SKM-1 (cell line): ENCODE measurements around the gene PTRH2.

Experiments used
- DNase-seq: peaks from one replicate; lab custom pipeline; 2025; ENCODE audit not compliant: unreplicated experiment; lab: John Stamatoyannopoulos, UW

PTRH2 gene

DNA sequence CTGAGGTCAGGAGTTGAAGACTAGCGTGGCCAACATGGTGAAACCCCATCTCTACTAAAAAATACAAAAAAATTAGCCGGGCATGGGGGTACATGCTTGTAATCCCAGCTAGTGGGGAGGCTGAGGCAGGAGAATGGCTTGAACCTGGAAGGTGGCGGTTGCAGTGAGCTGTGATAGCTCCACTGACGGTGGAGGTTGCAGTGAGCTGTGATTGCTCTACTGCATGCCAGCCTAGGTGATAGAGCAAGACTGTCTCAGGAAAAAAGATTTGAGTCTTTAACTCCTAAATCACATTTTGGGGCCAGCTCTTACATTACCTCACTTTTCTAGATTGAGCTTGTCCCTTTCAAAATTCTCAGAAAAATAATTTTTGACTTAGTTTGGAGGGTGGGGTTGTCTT lies 15.4 kb upstream of the PTRH2 start:
- no peak for DNase-seq

DNA sequence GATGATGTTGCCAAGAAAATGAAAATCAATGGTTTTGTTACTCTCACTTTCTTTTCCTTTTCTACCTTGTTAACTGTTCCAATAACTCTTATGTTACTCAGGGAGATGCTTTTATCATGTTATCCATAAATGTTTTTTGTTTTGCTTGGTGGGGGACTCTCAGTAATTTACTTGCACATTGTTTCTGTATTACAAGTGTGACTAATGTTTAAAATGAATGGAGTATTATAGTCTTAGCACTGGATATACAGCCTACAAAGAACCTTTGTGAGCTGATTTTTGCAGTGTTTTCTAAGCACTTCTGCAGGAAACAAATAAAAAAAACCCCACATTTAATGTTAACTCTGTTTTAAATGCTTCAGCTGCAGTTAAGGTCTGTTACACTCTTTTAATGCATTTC lies 12.3 kb upstream of the PTRH2 start:
- no peak for DNase-seq

DNA sequence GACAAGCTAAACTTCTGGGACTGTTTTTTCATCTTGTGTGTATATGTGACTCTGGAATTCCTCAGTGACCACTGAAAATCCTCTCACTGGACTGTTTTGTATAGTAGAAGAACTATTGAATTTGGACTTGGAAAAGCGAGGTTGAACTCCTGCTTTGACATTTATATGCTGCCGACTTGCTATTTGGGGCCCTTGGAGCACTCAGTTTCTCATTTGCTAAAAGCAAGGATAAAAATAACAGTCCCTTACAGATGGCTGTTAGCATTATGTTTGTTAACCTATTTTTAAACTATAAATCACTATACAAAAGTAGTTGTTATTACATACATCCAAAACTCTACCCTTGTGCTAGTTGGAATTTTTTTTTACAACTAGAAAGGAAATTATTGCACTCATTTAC lies 9.2 kb upstream of the PTRH2 start:
- DNase-seq = no peak

DNA sequence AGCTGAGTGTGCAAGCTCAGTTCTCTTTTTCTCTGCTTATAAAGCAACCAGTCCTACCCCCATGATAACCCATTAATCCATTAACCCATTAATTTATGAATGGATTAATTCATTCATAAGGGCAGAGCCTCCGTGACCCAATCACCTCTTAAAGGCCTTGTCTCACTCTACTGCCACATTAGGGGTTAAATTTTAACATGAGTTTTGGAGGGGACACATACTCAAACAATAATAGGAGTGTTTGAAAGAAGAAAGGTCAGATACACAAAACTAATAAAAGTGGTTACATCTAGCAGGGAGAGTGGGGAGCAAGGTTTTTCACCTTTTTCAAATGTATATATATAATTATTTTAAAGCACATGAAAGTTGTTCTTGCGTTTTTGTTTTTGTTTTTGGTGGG lies 7.0 kb upstream of the PTRH2 start:
- no peak for DNase-seq

DNA sequence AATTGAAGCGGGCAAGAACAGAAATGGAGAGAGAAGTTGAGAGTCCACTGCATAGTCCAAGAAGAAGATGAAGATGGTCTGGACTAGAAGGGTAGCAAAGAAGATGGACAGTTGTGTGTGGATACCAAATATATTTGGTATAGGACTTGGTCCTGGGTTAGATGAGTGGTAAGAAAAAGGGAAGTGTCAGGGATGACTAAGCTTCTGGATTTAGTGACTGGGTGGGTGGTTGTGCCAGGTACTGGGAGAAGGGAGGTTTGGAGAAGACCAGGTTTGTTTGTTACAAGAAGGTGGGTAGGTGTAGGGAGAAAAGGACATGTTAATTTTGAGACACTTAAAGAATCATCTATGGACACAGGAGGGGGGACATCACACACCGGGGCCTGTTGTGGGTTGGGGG lies 5.6 kb upstream of the PTRH2 start:
- DNase-seq = peak; percentile 4

DNA sequence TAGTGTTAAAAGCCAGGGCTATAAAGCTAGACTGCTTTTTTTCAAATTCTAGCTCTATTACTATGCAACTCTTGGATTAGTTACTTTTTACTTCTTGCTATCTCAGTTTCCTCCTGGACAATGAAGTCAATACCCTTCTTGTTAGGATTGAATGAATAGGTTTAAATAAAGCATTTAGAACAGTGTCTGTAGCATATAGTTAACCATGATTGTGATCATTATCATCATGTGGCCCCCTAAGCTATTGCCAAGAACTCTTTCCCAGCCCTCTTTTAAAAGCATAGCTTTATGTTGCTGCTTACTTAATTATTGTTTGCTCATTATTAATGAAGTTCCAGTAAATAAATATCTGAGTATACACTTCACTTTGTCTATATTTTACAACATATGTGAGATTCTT lies 4.7 kb upstream of the PTRH2 start:
- DNase-seq = no peak

DNA sequence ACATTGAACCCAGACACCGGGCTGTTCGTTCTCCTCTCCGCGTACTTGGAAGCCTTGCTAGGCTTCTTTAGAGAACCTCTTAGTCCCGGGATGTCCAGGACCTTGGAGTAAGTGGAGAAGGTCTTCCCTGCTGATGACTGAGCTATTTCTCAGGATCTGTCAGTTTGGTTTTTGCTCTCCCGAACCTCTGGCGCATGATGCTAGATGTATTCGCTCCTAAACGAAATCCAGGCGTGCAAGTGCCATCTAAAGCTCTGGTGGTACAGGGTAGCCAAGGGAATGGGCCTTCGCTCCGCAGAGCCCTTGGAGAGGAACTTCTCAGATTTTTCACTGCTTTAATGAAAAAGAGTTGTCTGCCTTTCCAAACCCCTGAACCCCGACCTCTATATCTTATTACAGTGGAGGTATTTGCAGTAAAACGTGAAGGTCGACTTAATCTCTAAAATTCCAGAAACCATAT lies 771 bp upstream of the PTRH2 start:
- no peak for DNase-seq

DNA sequence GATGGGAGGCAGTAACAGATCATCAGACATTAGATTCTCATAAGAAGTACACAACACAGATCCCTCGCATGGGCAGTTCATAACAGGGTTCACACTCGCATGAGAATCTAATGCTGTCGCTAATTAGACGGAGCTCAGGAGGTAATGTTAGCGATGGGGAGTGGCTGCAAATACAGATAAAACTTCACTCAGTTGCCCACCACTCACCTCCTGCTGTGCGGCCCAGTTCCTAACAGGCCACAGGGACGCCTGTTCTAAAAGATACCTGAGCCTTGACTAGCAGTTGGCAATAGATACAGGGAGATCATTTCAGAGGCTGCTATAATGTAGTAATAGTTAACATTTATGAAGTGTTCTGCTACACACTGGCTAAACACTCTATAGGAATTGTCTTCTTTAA lies 4.9 kb downstream of the PTRH2 start:
- no peak for DNase-seq

DNA sequence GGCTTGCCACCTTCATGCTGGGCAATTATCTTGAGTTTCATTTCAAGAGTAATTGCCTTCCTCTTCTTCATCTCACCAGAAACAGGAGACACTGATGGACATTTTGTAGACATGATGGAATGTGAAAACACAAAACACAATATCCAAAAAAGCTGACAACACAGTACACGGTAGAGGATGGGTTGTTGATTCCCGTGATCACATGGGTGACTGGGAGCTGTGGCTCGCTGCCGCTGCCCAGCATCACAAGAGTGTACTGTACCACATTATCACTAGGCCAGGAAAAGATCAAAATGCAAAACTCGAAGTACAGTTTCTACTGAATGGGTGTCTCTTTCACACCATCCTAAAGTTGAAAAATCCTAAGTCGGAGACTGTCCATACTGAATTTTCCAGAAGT lies 7.4 kb downstream of the PTRH2 start:
- no peak for DNase-seq

DNA sequence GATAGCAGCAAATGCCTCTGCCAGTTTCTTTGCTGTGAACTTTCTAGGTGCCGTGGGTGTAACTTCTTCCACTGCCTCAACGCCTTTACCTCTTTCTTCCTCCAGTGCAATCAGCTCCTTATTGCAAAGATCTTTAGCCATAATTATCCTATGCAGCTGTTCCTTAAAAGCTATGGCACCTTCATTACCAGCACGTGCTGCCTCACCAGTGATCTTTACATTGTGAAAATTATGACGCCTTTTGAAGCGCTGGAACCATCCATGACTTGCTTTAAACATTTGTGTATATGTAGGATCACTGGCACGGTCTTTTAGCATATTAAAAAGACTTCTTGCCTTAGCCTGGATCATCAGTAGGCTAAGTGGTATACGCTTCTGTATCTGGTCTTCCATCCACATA lies 8.0 kb downstream of the PTRH2 start:
- no peak for DNase-seq

DNA sequence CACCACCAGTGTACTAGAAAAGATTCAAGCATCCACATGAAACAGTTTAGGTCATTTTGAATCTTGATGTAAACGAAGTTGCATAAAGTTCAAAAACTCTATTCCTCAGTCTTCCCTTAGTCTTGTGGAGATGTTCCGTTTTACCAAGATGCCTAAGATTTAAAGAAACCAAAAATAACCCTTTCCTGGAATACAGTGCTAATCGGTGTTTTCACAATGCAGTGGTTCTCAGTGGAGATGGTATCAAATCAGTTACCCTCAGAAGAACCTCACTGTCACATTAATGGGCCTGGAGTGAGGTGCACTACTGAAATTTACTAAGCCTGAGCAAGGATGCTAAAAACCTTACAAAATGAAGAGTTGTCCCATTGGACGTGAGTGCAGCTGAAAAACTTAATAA lies 9.1 kb downstream of the PTRH2 start:
- no peak for DNase-seq

DNA sequence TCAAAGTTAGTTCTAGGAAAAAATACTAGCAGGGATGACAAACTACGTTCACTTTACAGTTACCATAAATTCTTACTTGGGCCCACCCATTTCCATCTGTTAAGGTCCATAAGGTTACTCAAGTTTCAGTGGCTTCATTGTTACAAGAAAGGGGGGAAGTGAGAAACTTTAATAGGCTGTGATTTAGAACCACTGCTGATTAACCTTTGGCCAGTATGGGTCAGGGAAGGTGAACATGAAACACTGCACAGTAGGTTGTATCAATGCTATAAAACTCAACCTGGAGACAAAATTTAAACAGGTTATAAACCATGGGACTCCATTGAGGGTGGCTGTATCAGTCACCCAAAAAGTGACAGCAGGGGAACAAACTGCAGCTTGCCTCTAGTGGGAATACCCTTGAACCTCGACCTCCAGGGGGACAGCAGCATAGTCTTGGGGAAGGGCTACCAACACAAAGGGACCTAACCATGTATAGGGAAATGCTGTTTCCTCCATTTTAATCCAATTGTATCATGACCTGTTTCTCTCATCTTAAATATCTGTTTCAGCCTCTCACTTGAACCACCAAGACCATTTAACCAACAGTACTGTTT lies 10.4 kb downstream of the PTRH2 start:
- DNase-seq = no peak

DNA sequence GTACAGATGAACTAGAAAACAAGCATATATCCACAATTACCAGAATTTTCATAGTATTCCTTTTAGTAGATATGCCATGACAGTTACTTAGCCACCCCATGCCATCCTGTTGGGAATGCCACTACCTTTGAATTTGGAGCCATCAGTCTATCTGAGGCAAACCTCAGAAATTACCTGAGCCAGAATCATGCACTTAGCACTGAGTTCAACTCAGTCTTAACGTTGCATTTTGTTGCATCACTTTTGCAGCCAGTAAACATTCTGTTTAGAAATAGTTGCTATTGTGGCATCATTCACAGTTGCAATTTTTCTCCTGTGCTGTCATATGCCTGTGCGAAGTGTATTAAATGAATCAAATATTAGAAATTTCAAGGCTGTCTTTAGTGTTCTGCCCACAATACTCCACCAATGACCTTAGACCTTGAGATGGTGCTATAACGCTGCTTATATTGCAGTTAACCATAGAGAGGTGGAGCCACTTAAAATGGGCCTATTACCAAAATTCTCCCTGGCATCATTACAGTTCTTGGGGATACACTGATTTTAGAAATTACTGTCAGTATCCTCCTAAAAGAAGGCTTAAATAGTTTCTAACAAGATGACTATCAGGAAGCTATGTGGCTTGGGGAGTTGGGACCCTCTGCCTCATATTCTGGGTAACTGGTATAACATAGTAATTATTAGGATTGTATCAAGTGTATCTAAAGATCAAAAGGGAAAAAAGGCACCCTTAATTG lies 11.1 kb downstream of the PTRH2 start:
- no peak for DNase-seq

DNA sequence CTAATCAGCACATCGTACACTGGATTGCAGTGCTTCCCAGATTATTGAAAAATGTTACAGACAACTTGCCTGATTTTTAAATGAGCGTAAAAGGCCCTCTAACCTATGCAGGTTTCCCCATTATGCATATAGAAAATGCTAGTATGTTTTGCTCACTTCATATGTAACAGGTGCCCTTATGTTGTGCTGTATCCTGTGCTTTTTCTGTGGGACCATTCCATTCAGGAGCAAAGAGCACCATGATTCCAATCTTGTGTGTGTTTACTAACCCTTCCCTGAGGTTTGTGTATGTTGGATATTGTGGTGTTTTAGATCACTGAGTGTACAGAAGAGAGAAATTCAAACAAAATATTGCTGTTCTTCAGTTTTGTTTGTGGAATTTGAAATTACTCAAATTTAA lies 12.9 kb downstream of the PTRH2 start:
- no peak for DNase-seq

DNA sequence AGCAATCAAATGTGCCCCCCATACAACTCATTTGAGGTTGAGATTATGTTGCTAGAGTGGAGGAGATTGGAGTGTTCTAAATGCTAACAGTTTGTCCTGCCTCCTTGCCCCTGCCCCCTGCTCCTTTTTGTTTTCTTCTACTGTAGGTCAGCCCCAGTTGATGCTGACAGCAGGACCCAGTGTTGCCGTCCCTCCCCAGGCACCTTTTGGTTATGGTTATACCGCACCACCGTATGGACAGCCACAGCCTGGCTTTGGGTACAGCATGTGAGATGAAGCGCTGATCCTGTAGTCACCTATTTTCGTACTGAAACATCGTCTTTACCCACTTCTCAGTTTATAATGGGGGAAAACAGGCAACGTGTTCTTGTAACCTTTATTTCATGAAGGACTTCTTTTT lies 13.6 kb downstream of the PTRH2 start:
- DNase-seq = no peak

DNA sequence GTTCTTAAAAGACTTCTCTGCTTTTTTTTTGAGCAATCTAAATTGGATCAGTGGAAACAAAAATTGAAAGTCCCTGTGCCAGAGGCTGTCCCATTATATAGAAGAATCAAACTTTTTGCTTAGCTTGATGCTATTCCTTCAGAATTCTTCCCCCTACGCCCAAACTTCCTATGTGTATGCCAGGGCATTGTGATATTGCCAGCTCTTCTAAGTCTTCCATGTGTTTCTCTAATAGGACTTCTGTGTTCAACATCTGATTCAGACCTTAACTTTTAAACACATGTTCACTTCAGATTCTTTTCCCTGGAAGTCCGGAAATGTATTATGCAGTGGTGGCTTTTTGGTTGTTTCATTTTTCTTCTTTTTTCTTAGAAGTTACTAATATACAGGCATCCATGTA lies 18.7 kb downstream of the PTRH2 start:
- no peak for DNase-seq

DNA sequence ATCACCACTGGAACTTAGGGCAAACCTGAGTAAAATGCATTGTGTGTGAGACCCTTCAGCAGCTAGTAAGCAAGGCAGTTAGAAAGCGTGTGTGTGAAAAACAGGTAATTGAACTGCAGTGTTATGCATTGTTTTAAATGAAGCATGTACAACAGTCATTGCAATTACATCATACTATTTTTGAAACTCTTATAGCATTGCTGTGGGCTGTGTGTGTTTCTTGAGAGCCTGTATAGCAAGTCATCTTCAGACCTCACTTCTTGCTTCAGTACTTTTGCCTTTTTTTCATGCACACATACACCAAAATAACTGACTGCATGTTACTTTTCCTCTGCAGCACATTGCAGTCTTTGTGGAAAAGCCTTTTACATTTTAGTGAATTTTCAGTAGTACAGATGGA lies 19.2 kb downstream of the PTRH2 start:
- no peak for DNase-seq

DNA sequence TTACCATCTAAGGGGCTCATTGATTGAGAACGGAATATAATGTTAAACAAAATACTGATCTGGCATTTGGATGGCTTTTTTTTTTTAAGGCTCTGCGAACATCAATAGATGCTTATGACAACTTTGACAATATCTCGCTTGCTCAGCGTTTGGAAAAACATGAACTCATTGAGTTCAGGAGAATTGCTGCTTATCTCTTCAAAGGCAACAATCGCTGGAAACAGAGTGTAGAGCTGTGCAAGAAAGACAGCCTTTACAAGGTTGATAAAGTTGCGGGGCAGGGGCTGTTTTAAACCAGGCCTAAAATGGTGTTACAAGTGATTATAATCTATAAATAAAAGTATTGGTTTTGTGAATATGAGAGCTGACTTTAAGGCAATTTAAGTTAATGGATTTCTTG lies 22.3 kb downstream of the PTRH2 start:
- DNase-seq = no peak

DNA sequence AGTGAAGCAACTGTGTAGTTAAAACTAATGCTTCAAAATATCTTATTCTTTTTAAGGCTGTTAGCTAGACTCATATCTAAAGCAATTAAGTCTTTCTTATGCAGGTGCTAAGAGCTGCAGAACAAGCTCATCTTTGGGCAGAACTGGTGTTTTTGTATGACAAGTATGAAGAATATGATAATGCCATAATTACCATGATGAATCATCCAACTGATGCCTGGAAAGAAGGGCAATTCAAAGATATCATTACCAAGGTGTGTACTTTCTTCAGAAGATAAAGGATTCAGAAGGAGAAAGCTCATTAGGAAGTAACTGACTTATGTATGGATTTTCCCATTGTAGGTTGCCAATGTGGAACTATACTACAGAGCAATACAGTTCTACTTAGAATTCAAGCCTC lies 23.9 kb downstream of the PTRH2 start:
- DNase-seq = no peak

DNA sequence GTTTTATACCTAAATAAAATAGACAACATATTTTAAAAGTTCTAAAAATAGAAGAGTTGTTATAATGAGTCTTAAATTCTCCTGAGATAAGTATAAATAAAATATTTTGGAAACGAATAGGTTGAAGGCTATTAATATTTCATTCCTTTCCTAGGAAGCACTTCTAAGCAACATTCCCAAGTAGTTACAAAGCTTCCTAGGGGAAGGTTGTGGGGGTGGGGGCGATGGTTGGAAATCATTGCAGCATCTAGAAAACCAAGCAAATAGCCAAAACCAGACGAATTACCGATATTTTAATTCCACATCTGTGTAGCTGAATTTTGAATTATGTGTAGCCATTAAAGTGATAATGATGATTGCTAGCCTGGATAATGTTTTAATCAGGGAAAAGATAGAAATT lies 26.9 kb downstream of the PTRH2 start:
- DNase-seq = no peak

DNA sequence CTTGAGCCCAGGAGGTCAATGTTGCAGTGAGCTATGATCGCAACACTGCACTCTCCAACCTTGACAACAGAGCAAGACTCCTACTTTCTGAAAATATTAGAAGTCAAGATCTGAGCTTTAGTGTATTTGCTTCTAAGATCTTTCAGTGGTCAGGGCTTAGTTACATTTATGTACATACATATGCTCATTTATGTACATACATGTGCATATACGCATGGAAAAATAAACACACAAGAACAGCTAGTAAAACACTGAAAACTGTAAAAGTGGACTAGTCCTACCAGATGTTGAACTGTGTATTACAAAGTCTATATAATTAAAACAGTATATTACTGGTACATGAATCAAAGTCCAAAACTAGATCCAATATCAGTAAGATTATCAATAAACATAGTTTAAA lies 28.3 kb downstream of the PTRH2 start:
- no peak for DNase-seq

DNA sequence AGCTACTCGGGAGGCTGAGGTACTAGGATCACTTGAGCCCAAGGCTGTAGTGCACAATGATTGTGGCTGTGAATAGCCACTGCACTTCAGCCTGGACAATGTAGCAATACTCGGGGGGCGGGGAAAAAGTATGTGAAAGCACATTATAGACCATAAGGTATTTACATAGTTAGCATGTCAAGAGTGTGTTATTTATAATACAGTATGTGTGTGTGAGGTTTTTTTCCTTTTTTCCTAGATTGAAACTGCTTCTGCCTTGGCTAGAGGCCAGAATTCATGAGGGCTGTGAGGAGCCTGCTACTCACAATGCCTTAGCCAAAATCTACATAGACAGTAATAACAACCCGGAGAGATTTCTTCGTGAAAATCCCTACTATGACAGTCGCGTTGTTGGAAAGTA lies 30.5 kb downstream of the PTRH2 start:
- no peak for DNase-seq

DNA sequence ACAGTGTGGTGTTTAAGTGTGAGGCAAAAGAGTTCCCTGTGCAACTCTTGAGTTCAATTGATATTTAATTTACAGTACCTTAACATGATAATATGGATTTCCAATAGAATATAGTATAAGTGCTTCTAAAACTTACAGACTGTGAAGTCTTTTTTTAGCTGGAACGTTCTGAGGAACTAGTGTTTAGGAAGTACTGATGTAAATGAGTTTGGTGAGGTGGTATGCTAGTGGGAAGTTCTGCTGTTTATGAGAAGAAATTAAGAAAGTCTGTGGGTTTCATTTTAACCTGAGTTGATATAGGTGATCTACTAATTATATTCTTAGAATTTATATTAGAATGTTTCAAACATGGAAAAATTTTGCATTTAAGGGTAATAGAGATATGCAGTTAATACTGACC lies 32.0 kb downstream of the PTRH2 start:
- DNase-seq = no peak
